GM21367 (cell line): ENCODE results near the gene CHST9.

Experiments
- ATAC-seq: cut with Tn5 transposase; IDR thresholded peaks from one replicate; pipeline ENCODE4 v1.9.1; 2021; ENCODE audit not compliant: unreplicated experiment

The CHST9 gene

DNA sequence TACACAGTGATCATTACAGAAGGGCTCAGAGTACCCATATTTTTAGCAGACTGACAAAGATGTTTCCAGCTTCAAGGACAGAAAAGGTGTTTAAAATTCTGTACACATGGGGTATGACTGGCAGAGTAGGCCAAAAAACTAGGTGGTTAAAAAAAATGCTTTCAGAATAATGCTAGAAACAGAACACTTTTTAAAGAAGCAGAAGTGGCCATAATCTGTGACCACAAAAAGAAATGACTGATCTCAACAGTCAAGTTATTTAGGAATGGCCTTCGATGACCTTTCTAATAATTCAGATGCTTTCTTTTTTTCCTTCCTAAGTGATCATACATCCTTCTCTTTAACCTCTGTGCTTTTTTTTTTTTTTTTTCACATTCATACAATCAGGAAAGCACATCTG is 315.5 kb downstream of the CHST9 start:
- ATAC-seq, result no peak

DNA sequence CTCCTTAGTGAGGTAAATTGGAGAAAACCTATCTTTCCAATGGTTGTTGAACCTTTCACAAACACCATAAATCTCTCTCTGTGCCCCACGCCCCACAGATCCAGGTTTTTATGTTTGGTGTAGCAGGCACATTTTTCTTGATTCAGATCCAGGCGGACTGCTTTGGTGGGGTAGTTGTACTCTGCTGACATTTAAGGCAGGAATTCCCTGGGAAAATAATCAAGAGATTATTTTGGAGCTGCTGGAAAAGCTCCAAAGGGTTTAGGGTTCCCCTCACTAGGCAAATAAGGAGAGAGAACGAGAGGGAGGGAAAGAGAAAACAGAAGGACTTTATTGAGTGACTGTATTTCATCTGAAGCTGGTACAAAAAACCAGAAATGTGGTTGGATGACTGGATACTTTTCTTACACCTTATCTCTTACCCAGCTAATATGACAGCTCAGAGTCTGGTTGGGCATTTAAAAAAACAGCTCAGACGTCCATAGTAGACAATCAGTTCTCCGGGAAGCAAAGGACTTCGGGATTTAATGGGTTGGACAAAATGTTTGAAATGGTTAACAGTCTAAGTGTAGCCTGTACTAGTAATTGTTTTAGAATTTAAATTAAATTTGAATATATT is 316.0 kb downstream of the CHST9 start:
- no peak for ATAC-seq

- ATAC-seq, result no peak
Observed at GRCh38 chr18:26867471-26867870, 317.6 kb downstream of the CHST9 start.

GRCh38 chr18:26865557-26865956 is 319.6 kb downstream of the CHST9 start, which contains the start of gene AQP4:
TSS of gene AQP4 (minus strand) at chr18:26865707. CDS start at chr18:26865689, 18 bp downstream.
- no peak for ATAC-seq

DNA sequence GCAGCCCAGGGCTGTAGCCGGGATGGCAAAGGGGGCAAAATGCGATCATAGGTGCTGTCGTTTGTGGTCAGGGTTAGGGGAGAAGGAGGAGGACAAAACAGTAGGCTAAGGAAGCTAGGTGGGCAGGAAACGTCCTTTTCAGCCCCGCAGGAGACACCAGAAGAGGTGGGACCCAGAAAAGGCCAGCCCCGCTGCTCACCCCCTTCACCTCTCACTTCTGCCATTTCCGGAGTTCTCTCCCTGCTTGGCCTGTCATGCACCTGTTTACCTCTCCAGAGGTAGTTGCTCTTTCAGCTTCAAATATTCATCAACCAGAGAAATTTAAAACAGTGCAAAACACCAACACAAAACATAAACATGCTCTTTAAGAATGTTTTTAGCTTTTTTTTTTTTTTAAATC is 320.4 kb downstream of the CHST9 start:
- ATAC-seq, result no peak

- no peak for ATAC-seq
Observed at GRCh38 chr18:26863921-26864497, 321.1 kb downstream of the CHST9 start.

DNA sequence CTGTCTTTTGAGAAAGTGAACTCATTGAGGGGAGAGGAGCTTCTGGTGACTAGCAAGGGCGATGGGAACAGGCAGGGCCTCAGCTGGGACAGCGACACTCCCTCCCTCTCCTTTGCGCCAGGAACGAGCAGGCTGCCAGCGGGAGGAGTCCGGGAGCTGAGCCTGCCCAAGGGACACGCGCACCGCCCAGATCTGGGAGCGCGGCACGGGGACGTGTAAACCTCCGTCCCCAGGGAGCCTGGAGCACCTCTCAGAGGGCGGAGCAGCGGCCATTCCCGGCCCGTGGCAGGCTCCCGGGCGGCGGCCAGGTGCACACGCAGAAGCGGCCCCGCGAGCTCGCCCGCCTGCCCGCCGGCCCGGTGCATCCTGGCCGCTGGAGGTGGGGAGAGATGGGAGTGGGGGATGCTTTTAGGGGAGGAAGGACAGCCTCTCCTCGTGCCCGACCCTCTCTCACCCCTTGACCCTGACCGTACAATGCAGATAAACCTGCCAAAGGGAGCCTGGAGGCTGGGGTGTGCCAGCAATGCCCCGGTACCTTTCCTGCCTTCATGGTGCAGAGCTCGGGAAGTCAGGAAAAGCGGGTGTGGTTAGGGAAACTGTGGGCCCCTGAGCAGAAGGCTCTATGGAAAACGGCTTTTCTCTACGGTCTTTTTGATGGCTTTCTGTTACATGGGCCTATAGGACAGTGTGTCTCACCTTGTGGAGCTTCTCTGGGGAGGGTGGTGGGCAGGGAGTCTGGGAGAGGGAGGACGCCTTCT is 321.8 kb downstream of the CHST9 start:
- no peak for ATAC-seq

GRCh38 chr18:26862084-26862483 is 323.0 kb downstream of the CHST9 start:
- ATAC-seq, result no peak
